Type B pancreatic cell (in vitro differentiated cells): ENCODE measurements around the gene FGF6. TPM values are rescaled to one million over a fixed set of nuclear protein-coding genes. Genes with fewer than 3 reads are reported as not detected.

ENCODE experiments used
- DNase-seq: peaks from one replicate; pipeline ENCODE4 v3.0.0; 2021; ENCODE audit warnings: mixed read lengths; ENCODE audit not compliant: unreplicated experiment; ENCODE audit errors: extremely low spot score
- H3K27ac Mint-ChIP-seq: 2 replicates; pipeline ENCODE4 v1.8.0; 2021; ENCODE audit warnings: mild to moderate bottlenecking, mixed read lengths
- H3K27me3 Mint-ChIP-seq: 2 replicates; pipeline ENCODE4 v1.8.0; 2021; ENCODE audit warnings: mixed read lengths
- H3K36me3 Mint-ChIP-seq: 2 replicates; pipeline ENCODE4 v1.8.0; 2021; ENCODE audit warnings: mixed read lengths
- H3K4me1 Mint-ChIP-seq: one replicate; pipeline ENCODE4 v1.8.0; 2021; ENCODE audit warnings: mixed read lengths; ENCODE audit not compliant: unreplicated experiment
- H3K4me3 Mint-ChIP-seq: 2 replicates; pipeline ENCODE4 v1.8.0; 2021; ENCODE audit warnings: mild to moderate bottlenecking, mixed read lengths
- H3K9me3 Mint-ChIP-seq: 2 replicates; pipeline ENCODE4 v1.8.0; 2021; ENCODE audit warnings: mixed read lengths
- total RNA-seq: library from RNA; stranded (reverse); gene quantifications from 2 replicates; pipeline ENCODE4 v1.2.1, GENCODE V29; 2021; ENCODE audit warnings: low replicate concordance
- TF ChIP-seq, protein P1 (sequence below): fragments of 200-600 bp; sonication (generic); conservative IDR thresholded peaks from 2 replicates; pipeline ENCODE4 v1.5.0; 2021; ENCODE audit warnings: antibody characterized with exemption, mild to moderate bottlenecking

FGF6 gene
- total RNA-seq, 1 donor from 2014 or later: not detected

DNA sequence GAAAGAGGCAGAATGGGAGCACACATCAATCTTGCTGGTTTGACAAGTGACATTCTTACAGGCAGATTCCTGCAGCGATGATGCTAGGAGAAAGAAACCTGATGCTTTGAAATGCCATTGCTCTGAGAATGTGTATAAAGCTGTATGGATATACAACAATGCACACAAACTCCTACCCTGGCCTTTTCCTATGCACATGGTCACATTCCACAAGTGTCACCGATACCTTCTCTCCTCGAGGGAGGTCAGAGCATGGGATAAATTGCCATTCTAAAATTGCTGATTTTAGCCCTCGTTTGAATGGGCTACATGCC, 11.9 kb downstream of the FGF6 start:
- Mint-ChIP-seq H3K27ac (no peak overlapping the region), H3K9me3 (no peaks in the 10 kb centered on the region), H3K27me3 (peaks cover 42% of the 10 kb centered on the region), H3K4me3 (no peak overlapping the region), H3K4me1 (peaks cover 4% of the 10 kb centered on the region), H3K36me3 (no peaks in the 10 kb centered on the region)
- no peak for DNase-seq
- TF ChIP-seq, protein P1, sequence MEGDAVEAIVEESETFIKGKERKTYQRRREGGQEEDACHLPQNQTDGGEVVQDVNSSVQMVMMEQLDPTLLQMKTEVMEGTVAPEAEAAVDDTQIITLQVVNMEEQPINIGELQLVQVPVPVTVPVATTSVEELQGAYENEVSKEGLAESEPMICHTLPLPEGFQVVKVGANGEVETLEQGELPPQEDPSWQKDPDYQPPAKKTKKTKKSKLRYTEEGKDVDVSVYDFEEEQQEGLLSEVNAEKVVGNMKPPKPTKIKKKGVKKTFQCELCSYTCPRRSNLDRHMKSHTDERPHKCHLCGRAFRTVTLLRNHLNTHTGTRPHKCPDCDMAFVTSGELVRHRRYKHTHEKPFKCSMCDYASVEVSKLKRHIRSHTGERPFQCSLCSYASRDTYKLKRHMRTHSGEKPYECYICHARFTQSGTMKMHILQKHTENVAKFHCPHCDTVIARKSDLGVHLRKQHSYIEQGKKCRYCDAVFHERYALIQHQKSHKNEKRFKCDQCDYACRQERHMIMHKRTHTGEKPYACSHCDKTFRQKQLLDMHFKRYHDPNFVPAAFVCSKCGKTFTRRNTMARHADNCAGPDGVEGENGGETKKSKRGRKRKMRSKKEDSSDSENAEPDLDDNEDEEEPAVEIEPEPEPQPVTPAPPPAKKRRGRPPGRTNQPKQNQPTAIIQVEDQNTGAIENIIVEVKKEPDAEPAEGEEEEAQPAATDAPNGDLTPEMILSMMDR: no peak

DNA sequence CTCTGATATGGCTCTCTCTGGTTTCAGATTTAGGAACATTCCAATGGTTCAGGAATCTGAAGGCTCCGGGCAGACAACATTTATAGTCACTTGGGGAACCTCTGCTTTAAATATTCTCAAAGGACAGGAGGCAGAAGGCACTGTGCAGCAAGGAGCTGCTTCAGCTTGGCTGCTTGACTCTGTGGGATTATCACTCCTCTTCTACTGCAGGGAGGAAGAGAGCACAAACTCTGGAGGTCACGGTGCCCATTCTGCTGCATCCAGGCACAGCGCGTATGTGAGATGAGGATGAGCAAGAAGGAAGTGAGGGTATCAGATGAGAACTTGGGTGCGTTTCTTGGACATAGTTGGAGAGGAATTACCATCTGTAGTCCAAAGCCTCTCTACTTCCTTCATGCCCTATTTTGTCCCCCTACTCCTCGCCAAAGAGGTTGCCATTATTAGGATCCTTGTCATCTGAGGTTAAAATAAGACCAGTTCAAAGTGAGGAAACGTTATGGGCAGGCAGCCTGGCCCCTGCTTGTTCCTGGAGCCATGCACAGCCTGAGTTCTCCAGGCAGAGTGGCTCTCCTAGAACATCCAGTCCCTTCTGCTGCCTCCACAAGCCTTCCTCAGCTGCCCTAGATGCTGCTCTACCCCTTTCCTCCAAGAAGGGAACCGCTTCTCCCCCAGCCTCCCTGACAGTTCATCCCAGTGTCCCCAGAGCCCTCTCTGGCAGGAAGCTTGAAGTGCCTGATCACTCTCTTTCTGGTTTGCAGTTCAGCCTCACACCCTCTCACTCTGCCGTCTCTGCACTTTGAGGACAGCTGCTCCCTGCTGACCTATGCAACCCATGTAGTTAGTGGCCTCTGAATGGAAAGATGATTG, 12.5 kb downstream of the FGF6 start:
- DNase-seq: no peak
- Mint-ChIP-seq H3K4me1 (peaks cover 4% of the 10 kb centered on the region), H3K36me3 (no peaks in the 10 kb centered on the region), H3K27me3 (peaks cover 40% of the 10 kb centered on the region), H3K4me3 (no peak overlapping the region), H3K9me3 (no peaks in the 10 kb centered on the region), H3K27ac (no peak overlapping the region)
- TF ChIP-seq, protein P1: no peak

GRCh38 chr12:4431866-4432265, 13.7 kb downstream of the FGF6 start:
- H3K27me3 Mint-ChIP-seq: peaks cover 32% of the 10 kb centered on the region

DNA sequence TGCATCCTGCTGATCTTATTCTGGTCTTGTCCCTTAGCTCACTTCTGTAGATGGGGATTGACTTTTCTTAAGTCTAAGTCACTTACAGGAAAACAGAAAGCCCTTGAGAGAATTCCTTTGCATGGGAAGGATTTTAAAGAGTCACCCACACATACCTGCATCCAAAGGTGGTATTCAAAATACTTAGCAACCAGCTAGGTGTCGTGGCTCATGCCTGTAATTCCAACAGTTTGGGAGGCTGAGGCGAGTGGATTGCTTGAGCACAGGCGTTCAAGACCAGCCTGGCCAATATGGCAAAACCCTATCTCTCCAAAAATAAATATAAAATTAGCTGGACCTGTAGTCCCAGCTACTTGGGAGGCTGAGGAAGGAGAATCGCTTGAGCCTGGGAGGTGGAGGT, 14.2 kb downstream of the FGF6 start:
- no peak overlapping the region for H3K4me3 Mint-ChIP-seq
- H3K27ac Mint-ChIP-seq: no peak overlapping the region
- peaks cover 4% of the 10 kb centered on the region for H3K4me1 Mint-ChIP-seq
- no peaks in the 10 kb centered on the region for H3K9me3 Mint-ChIP-seq
- DNase-seq: no peak
- peaks cover 29% of the 10 kb centered on the region for H3K27me3 Mint-ChIP-seq
- TF ChIP-seq, protein P1: no peak
- no peaks in the 10 kb centered on the region for H3K36me3 Mint-ChIP-seq

More at GRCh38 chr12:4431866-4432265, 13.7 kb downstream of the FGF6 start:
- TF ChIP-seq, protein P1: no peak
- Mint-ChIP-seq H3K4me3 (no peak overlapping the region), H3K9me3 (no peaks in the 10 kb centered on the region), H3K4me1 (peaks cover 4% of the 10 kb centered on the region), H3K27ac (no peak overlapping the region), H3K36me3 (no peaks in the 10 kb centered on the region)
- no peak for DNase-seq

- no peak for DNase-seq
- peaks cover 24% of the 10 kb centered on the region for H3K27me3 Mint-ChIP-seq
- TF ChIP-seq, protein P1: no peak
- no peak overlapping the region for H3K27ac Mint-ChIP-seq
- H3K9me3 Mint-ChIP-seq: no peaks in the 10 kb centered on the region
- H3K4me1 Mint-ChIP-seq: peaks cover 6% of the 10 kb centered on the region
- no peak overlapping the region for H3K4me3 Mint-ChIP-seq
- H3K36me3 Mint-ChIP-seq: no peaks in the 10 kb centered on the region
These were observed 21.2 kb downstream of the FGF6 start for GRCh38 chr12:4424422-4424821.
